Heart right ventricle (tissue), 16 donors: ENCODE measurements around the gene ZDHHC11. TPM values are rescaled to one million over a fixed set of nuclear protein-coding genes. Genes with fewer than 3 reads are reported as not detected.
"Not testable (repeated sequence)": the region's sequence is repeated elsewhere in the genome, so short reads cannot be mapped to it uniquely, and the experiment has no call there.

Experiments used
- ATAC-seq, 8 donors: fragments of 200-7000 bp; cut with Tn5 transposase; one replicate each; pipeline ENCODE4 v1.9.1; 2020; ENCODE audit warnings: mild to moderate bottlenecking in 8 of 8, moderate library complexity in 8 of 8, moderate number of reproducible peaks in 1 of 8
- DNase-seq, 2 donors: peaks; one replicate each; pipeline ENCODE4 v3.0.0-alpha.2; 2020
- H3K27ac ChIP-seq, 10 donors: fragments of 200-600 bp; sonication (generic) in 2 of 10; one replicate each; pipeline versions ENCODE4 v1.5.0 to v1.8.0; 2020 to 2022; ENCODE audit warnings: mild to moderate bottlenecking in 3 of 10
- H3K27me3 ChIP-seq, 7 donors: fragments of 200-600 bp; one replicate each; pipeline ENCODE4 v1.8.0; 2021 to 2022; ENCODE audit warnings: mild to moderate bottlenecking in 2 of 7
- H3K36me3 ChIP-seq, 9 donors: fragments of 200-600 bp; sonication (generic) in 1 of 9; one replicate each; pipeline versions ENCODE4 v1.5.0 to v1.8.0; 2020 to 2022; ENCODE audit warnings: mild to moderate bottlenecking in 2 of 9
- H3K4me1 ChIP-seq, 9 donors: fragments of 200-600 bp; sonication (generic) in 1 of 9; one replicate each; pipeline versions ENCODE4 v1.5.0 to v1.8.0; 2020 to 2022; ENCODE audit warnings: mild to moderate bottlenecking in 4 of 9
- H3K4me3 ChIP-seq, 10 donors: fragments of 200-600 bp; sonication (generic) in 2 of 10; one replicate each; pipeline versions ENCODE4 v1.5.0 to v1.8.0; 2020 to 2022; ENCODE audit warnings: mild to moderate bottlenecking in 7 of 10, moderate library complexity in 2 of 10
- H3K9me3 ChIP-seq, 11 donors: fragments of 200-600 bp in 10 of 11; sonication (generic) in 2 of 11; one replicate each; pipeline versions ENCODE4 v1.5.0 to v1.8.0; 2013 to 2022; ENCODE audit warnings: mild to moderate bottlenecking in 2 of 11, control low read depth in 1 of 11, moderate library complexity in 1 of 11
- CTCF ChIP-seq, 9 donors: fragments of 200-600 bp; sonication (generic) in 2 of 9; IDR thresholded peaks; one replicate each; pipeline versions ENCODE4 v1.5.0 to v1.8.0; 2021 to 2022; ENCODE audit warnings: antibody characterized with exemption in 9 of 9, mild to moderate bottlenecking in 5 of 9, moderate library complexity in 1 of 9
- WGBS, 2 donors: extraction: QIAGEN DNeasy Blood & Tissue Kit; methylation state at CpG; one replicate each; pipeline ENCODE4 v1.1.7; 2013; ENCODE audit warnings: inconsistent platforms in 1 of 2; 5-methylcytosine and 5-hydroxymethylcytosine counted together
- intact Hi-C, 10 donors: fragments of 100-400 bp; cut with DNase I; formaldehyde crosslinking; loops; one replicate each; pipeline versions ENCODE4 v1.11.1 to v1.14.2; 2022
- polyA plus RNA-seq, 2 donors: library from polyadenylated mRNA; stranded (reverse); fragments of 200-250 nt; gene quantifications; one replicate each; pipeline ENCODE4 v1.2.3, GENCODE V29; 2013
- total RNA-seq, 10 donors: library from RNA; stranded (reverse); fragmentation: NEBNext Ultra II Directional in 3 of 10; extraction: Animal tissue kit (Norgen Biotek cat#: 25700) in 3 of 10; gene quantifications; one replicate each; pipeline versions ENCODE4 v1.2.1 to v1.2.4, GENCODE V29; 2021 to 2023
- donor health status: Arrhythmogenic right ventricular cardiomyopathy.
- donor health status: ischemic (EF 13 %, LVEDD 7.1; RV severe dilation, severe dysfunction).
- donor health status: healthy with polysubstance abuse.
- donor health status: DM: no; HTN: yes; CAD: no.
- donor health status: DM: no; HTN: no; CAD: no.
- donor health status: ischemic (EF 25% LVEDD 6.9; RV normal size, moderate dysfunction).
- donor health status: ischemic (EF 25% LVEDD 5.7; RV mildly dilated, moderate dysfunction).
- donor health status: healthy.
- donor health status: DM: yes; HTN: yes; CAD: no.
- donor health status: Ischemic cardiomyopathy.
- donor health status: ischemic (EF 35%, LVEDD 5.7; RV mildly dilated, moderate dysfunction).
- donor health status: nonischemic (EF 11% LVEDD 7.7; RV severe dilation, severe dysfunction).
- donor health status: DM: yes; HTN: yes; CAD: no.
- donor health status: PGD.
- donor health status: ischemic (EF 29% LVEDD 5.4; RV normal size, mild dysfunction).
- donor health status: nonischemic (EF 23%, LVEDD 6.1; RV moderate dilation, normal function).

Gene ZDHHC11
- total and polyA plus RNA-seq, 12 donors = 7.8 to 54.7 (median 21.1) TPM

DNA sequence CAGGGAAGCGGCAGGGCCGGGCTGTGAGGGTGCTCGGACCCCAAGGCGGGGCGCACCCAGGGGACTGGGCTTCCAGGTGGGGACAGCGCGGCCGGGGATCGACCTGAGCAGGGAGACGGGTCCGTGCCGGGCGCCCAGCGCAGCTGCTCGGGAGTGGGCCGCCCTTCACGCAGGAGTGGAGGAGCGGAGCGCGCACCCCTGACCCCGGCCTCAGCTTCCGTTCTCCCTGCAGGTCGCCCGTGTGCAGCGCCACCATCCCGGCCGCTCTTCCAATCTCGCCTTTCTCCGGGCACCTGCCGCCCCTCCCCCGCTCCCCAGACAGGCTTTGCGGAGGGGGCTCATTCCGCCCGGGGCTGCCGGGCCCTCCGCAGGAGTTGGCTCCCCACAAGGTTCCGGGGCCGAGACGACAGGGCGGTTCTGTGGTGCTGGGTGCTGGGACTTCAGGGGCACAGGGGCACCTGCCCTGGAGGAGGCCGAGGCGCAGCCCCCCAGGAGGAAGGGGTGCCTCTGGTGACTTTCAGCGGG lies 65.5 kb downstream of the ZDHHC11 start:
- intact Hi-C loops = loop anchor here in 7 of 10 donors (5.0 to 10.0 kb wide), 3 partner anchors 88 to 110 kb away; partner anchors contain the start of gene TPPP (in 1 of the 7)
- peak overlapping the region; percentile 48 to 92 (median 72) for H3K4me3 ChIP-seq
- H3K27me3 ChIP-seq = peaks cover 0 to 21% (median 0%) of the 10 kb centered on the region in 7 donors
- ATAC-seq = peak in 6 of 8 donors; percentile 4 to 15 (median 10)
- not testable (repeated sequence) for DNase-seq, H3K36me3 ChIP-seq
- peak overlapping the region in 4 of 10 donors; percentile 46 to 88 (median 72) for H3K27ac ChIP-seq
- peaks cover 0 to 20% (median 11%) of the 10 kb centered on the region in 9 donors for H3K4me1 ChIP-seq
- 4 to 7% methylated on average over 14 to 31 of the region's 43 CpGs for WGBS, 2 donors
- peak in 2 of 9 donors; percentile 12 to 23 for TF ChIP-seq CTCF (IDR thresholded peaks at IDR 0.05)
- peaks cover 0 to 16% (median 0%) of the 10 kb centered on the region in 11 donors for H3K9me3 ChIP-seq

DNA sequence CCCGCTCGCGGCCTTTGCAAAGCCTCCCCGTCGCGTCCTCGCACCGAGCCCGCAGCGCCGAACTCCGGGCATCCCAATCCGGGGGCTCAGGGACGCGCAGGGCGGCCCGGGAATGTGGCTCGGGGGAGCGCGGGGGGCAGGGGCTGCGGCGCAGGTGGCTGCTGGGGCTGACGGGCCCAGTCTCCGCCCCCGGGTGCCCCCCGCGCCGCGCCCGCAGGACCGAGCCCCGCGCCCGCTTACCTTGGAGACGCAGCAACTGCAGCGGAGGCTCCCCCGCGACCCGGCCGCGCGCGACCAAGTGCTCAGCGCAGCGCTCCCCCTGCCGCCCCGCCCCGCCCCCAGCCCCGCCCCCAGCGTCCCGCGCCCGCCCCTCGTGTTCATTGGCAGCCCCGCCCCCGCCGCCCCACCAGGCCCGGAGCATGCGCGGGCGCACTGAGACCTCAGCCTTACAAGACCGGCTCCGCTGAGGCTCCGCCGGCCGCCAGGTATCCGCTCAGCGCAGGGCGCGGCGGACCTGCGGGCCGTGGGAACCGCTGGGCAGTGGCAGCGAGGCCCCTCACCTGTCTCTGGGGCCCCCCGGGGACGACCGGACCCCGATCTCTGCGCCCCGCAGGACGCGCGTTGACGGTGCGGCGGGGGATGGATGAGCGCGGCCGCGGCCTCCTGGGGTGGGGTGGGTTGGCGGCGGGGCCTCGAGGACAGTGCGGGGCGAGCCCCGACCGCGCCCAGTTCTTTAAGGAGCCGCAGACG lies 66.2 kb downstream of the ZDHHC11 start, which contains the start of gene ZDHHC11B:
Gene ZDHHC11B (minus strand): TSS at position 302 of the 750 bp plus-strand sequence. CDS start 17,810 bp downstream, outside the sequence.
- intact Hi-C loops = loop anchor here in 7 of 10 donors (5.0 to 10.0 kb wide), 3 partner anchors 87 to 110 kb away; partner anchors contain the start of gene TPPP (in 1 of the 7)
- peaks cover 0 to 21% (median 0%) of the 10 kb centered on the region in 7 donors for H3K27me3 ChIP-seq
- not testable (repeated sequence) for H3K36me3 ChIP-seq, H3K9me3 ChIP-seq
- H3K4me1 ChIP-seq = peaks cover 0 to 20% (median 11%) of the 10 kb centered on the region in 9 donors
- DNase-seq = peak; percentile 89 to 91
- 1% methylated on average over 42 to 82 of the region's 101 CpGs for WGBS, 2 donors
- peak; percentile 62 to 87 (median 68) for ATAC-seq
- peak within 1 kb of the TSS; percentile 48 to 92 (median 72) for H3K4me3 ChIP-seq
- H3K27ac ChIP-seq = peak within 1 kb of the TSS in 9 of 10 donors; percentile 2 to 88 (median 74)

DNA sequence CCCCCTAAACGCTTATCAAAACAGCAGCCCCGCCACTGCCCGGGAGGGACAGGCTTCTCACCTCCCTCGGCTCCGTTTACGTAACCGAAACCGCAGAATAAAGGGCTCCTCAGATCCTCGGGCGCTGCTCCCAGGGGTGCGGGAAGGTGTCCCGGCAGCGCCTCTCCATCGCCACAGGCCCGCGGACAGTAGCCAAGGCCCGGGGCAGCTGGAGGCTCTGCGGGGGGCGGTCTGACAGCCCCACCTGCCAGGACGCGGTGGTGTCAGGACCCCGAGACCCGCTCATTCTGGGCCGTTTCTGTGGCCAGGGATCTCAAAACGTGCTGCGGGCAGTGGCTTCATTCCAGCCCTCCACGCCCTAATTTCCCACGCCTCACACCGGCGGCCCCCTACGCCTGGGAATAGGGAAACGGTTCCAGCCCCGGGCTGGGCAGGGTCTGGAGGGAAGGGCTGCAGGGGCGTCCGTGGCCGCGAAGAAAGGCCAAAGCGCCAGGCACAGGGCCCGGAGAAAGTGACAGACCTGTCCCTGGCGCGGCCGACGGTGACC lies 66.8 kb downstream of the ZDHHC11 start:
- H3K27ac ChIP-seq = peak overlapping the region in 9 of 10 donors; percentile 2 to 88 (median 73)
- intact Hi-C loops = loop anchor here in 2 of 10 donors (10.0 kb wide), 2 partner anchors 89 to 109 kb away; partner anchors contain the start of gene TPPP (in 1 of the 2)
- H3K36me3 ChIP-seq, H3K9me3 ChIP-seq: not testable (repeated sequence)
- H3K4me1 ChIP-seq = peaks cover 0 to 20% (median 11%) of the 10 kb centered on the region in 9 donors
- WGBS, 2 donors = 0 to 4% methylated on average over 8 to 43 of the region's 43 CpGs
- ATAC-seq = peak in 4 of 8 donors; percentile 8 to 23 (median 20)
- H3K4me3 ChIP-seq = peak overlapping the region; percentile 48 to 92 (median 69)
- H3K27me3 ChIP-seq = peaks cover 0 to 21% (median 0%) of the 10 kb centered on the region in 7 donors
- DNase-seq = peak in 1 of 2 donors; percentile 40

- H3K27me3 ChIP-seq = peaks cover 0 to 21% (median 0%) of the 10 kb centered on the region in 7 donors
- 2 to 3% methylated on average over 26 to 30 of the region's 31 CpGs for WGBS, 2 donors
- not testable (repeated sequence) for H3K36me3 ChIP-seq, H3K9me3 ChIP-seq
- DNase-seq (peak in 1 of 2 donors; percentile 70), ATAC-seq (peak; percentile 67 to 90 (median 80))
- H3K4me1 ChIP-seq = peaks cover 0 to 20% (median 11%) of the 10 kb centered on the region in 9 donors
- peak overlapping the region; percentile 18 to 92 (median 68) for H3K4me3 ChIP-seq
- intact Hi-C loops = loop anchor here in 2 of 10 donors (10.0 kb wide), 2 partner anchors 88 to 108 kb away; partner anchors contain the start of gene TPPP (in 1 of the 2)
- peak overlapping the region in 6 of 10 donors; percentile 11 to 66 (median 44) for H3K27ac ChIP-seq
Observed at GRCh38 chr5:783049-783802, 67.6 kb downstream of the ZDHHC11 start.

- not testable (repeated sequence) for DNase-seq, H3K9me3 ChIP-seq, H3K36me3 ChIP-seq, H3K27ac ChIP-seq, H3K4me3 ChIP-seq
- ATAC-seq = peak; percentile 10 to 83 (median 76)
- intact Hi-C loops = loop anchor here in 2 of 10 donors (10.0 kb wide), 2 partner anchors 88 to 108 kb away; partner anchors contain the start of gene TPPP (in 1 of the 2)
- WGBS, 2 donors = no CpG with 5 or more reads among the region's 12 CpGs
- Histone ChIP-seq H3K4me1 (peaks cover 0 to 20% (median 11%) of the 10 kb centered on the region in 9 donors), H3K27me3 (peaks cover 0 to 21% (median 0%) of the 10 kb centered on the region in 7 donors)
Observed at GRCh38 chr5:782356-782755, 68.4 kb downstream of the ZDHHC11 start.

DNA sequence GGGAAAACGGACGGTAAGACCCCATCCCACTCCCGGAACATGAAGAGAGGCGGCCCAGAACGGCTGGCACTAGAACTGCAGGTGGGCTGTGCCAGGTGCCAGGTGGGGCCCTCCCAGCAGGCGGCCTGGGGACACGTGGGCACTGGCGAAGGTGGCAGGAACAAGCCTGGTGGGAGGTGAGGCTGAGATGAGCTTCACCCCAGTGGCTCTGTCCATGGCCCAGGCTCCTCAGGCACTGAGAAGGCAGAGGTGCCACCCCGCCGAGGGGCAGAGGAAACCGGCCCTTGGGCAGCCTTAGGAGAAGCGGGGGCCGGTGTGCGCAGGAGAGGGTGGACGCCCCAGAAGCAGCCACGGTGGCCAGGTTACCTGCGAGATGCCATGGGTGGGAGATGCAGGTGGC lies 70.2 kb downstream of the ZDHHC11 start:
- intact Hi-C loops = loop anchor here in 2 of 10 donors (10.0 kb wide), 2 partner anchors 86 to 106 kb away; partner anchors contain the start of gene TPPP (in 1 of the 2)
- H3K36me3 ChIP-seq = peaks cover 0 to 12% (median 0%) of the 10 kb centered on the region in 9 donors
- not testable (repeated sequence) for DNase-seq, H3K9me3 ChIP-seq, ATAC-seq, H3K4me3 ChIP-seq
- peaks cover 0 to 32% (median 19%) of the 10 kb centered on the region in 9 donors for H3K4me1 ChIP-seq
- H3K27me3 ChIP-seq = peaks cover 0 to 20% (median 0%) of the 10 kb centered on the region in 7 donors
- H3K27ac ChIP-seq = peak overlapping the region in 1 of 10 donors; percentile 42
- 89% methylated on average over 12 to 17 of the region's 17 CpGs for WGBS, 2 donors

- not testable (repeated sequence) for ATAC-seq, H3K27me3 ChIP-seq, H3K9me3 ChIP-seq, H3K4me3 ChIP-seq, H3K27ac ChIP-seq, DNase-seq
- intact Hi-C loops = loop anchor here in 2 of 10 donors (5.0 to 10.0 kb wide), 2 partner anchors 94 to 97 kb away; no protein-coding TSS in a partner anchor
- Histone ChIP-seq H3K4me1 (peaks cover 0 to 37% (median 12%) of the 10 kb centered on the region in 9 donors), H3K36me3 (peaks cover 0 to 12% (median 0%) of the 10 kb centered on the region in 9 donors)
- WGBS, 2 donors = 81 to 90% methylated on average over 7 to 9 of the region's 9 CpGs
Observed at GRCh38 chr5:778967-779366, 71.8 kb downstream of the ZDHHC11 start.

GRCh38 chr5:778421-778820 lies 72.4 kb downstream of the ZDHHC11 start:
- ATAC-seq, DNase-seq, H3K27me3 ChIP-seq, H3K4me3 ChIP-seq, H3K27ac ChIP-seq, H3K9me3 ChIP-seq: not testable (repeated sequence)
- Histone ChIP-seq H3K4me1 (peaks cover 0 to 33% (median 12%) of the 10 kb centered on the region in 9 donors), H3K36me3 (peaks cover 0 to 14% (median 0%) of the 10 kb centered on the region in 9 donors)
- WGBS, 2 donors = 95 to 96% methylated on average over 2 to 5 of the region's 6 CpGs
- intact Hi-C loops = loop anchor here in 2 of 10 donors (5.0 to 10.0 kb wide), 2 partner anchors 94 to 96 kb away; no protein-coding TSS in a partner anchor
